ENCODE measurements around the gene ARIH1. TPM values are rescaled to one million over a fixed set of nuclear protein-coding genes. Genes with fewer than 3 reads are reported as not detected.

Gene ARIH1
- polyA plus RNA-seq, 1 of the 3 experiments (the other 2 are of a cell fraction): 48.3 TPM

DNA sequence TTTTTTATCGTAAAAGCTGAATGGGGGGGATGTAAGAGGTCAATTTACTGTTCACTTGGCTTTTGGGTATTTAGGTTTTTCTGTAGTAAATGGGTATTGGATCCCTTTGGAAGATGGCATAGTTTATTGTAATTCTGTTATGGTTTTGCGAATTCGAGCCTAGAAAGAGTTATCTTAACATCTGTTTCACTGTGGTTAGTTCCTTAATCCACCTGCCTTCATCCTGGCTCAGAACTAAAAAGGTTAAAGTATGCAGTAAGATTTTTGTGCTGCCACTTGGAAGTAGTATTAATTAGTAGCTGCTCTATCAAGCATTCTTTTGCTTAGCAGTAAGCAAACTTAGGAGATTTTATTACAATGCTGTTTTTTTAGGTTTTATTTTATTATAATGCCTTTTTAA is 62.4 kb downstream of the ARIH1 start (continued):
- TF ChIP-seq, protein P1, sequence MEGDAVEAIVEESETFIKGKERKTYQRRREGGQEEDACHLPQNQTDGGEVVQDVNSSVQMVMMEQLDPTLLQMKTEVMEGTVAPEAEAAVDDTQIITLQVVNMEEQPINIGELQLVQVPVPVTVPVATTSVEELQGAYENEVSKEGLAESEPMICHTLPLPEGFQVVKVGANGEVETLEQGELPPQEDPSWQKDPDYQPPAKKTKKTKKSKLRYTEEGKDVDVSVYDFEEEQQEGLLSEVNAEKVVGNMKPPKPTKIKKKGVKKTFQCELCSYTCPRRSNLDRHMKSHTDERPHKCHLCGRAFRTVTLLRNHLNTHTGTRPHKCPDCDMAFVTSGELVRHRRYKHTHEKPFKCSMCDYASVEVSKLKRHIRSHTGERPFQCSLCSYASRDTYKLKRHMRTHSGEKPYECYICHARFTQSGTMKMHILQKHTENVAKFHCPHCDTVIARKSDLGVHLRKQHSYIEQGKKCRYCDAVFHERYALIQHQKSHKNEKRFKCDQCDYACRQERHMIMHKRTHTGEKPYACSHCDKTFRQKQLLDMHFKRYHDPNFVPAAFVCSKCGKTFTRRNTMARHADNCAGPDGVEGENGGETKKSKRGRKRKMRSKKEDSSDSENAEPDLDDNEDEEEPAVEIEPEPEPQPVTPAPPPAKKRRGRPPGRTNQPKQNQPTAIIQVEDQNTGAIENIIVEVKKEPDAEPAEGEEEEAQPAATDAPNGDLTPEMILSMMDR (IDR thresholded peaks at IDR 0.05): no peak
- TF ChIP-seq NFIC (IDR thresholded peaks at IDR 0.05; ENCODE audit: borderline replicate concordance) (no peak), RFX5 (IDR thresholded peaks at IDR 0.05; ENCODE audit: low read length) (no peak)

DNA sequence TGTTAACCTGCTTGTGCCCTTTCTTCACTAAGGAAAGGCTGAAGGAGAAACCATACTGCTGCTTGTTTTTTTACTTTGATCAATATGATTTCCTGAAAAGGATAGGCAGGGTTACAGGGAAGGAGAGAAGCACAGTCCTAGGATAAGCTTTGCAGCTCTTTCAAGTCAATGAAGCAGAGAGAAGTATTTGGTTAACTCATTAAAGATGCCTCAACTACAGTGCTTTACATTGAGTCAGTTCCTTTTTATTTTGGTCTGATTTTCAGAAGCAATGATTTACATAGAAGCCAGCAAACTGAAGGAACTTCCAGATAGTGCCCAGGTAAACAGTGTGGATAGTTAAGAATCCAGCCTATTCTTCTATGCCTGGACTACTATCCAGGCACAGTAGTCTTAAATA is 64.8 kb downstream of the ARIH1 start:
- DNase-seq: no peak
- Histone ChIP-seq H3K27ac (ENCODE audit: low read depth in 2 of 2, low read length in 1 of 2) (no peak overlapping the region), H3K9me2 (no peaks in the 10 kb centered on the region), H3K4me3 (ENCODE audit: low read depth in 2 of 2, low read length in 1 of 2) (no peak overlapping the region), H3K79me2 (ENCODE audit: insufficient read depth) (peaks cover 93% of the 10 kb centered on the region), H3K4me1 (ENCODE audit: control insufficient read depth in 1 of 2, insufficient read depth in 2 of 2, low read depth in 1 of 2, low read length in 1 of 2) (no peaks in the 10 kb centered on the region), H4K20me1 (ENCODE audit: insufficient read depth) (peaks cover 34% of the 10 kb centered on the region), H3F3A (replicated peaks; ENCODE audit: insufficient read depth) (peaks cover 7% of the 10 kb centered on the region), H3K9ac (no peak overlapping the region), H3K36me3 (replicated peaks in 1 of 2; ENCODE audit: control insufficient read depth in 1 of 2, insufficient read depth in 2 of 2, low read length in 1 of 2) (peaks cover 3 to 51% of the 10 kb centered on the region in 2 experiments), H2AFZ (ENCODE audit: low read depth) (no peak overlapping the region), H3K27me3 (ENCODE audit: insufficient read depth) (no peaks in the 10 kb centered on the region), H3K4me2 (no peak overlapping the region), H3K9me3 (peaks cover 17% of the 10 kb centered on the region)
- POLR2A ChIA-PET: no interaction called here
- CTCF ChIA-PET: interaction anchor here (1.0 to 1.7 kb wide), 2 partner anchors 11 to 61 kb away, joined by 3 read pairs; no protein-coding TSS in a partner anchor
- TF ChIP-seq JUND (IDR thresholded peaks at IDR 0.05): no peak

- no peak overlapping the region for H2AFZ ChIP-seq (ENCODE audit: low read depth)
- WGBS (ENCODE audit: low lambda C conversion rate): 95% methylated on average over 11 of the region's 11 CpGs
- H3K4me3 ChIP-seq (ENCODE audit: low read depth in 2 of 2, low read length in 1 of 2): no peak overlapping the region
- no peak overlapping the region for H3K27ac ChIP-seq (ENCODE audit: low read depth in 2 of 2, low read length in 1 of 2)
- ChIA-PET POLR2A (no interaction called here), CTCF (interaction anchor here (0.6 to 0.9 kb wide), 2 partner anchors 8 to 34 kb away, joined by 3 read pairs; no protein-coding TSS in a partner anchor)
- no peak for DNase-seq
- peaks cover 10 to 57% of the 10 kb centered on the region in 2 experiments for H3K36me3 ChIP-seq (replicated peaks in 1 of 2; ENCODE audit: control insufficient read depth in 1 of 2, insufficient read depth in 2 of 2, low read length in 1 of 2)
- no peak overlapping the region for H3K4me2 ChIP-seq
- H3K9ac ChIP-seq: no peak overlapping the region
- H3K9me2 ChIP-seq: no peaks in the 10 kb centered on the region
- H4K20me1 ChIP-seq (ENCODE audit: insufficient read depth): peaks cover 18% of the 10 kb centered on the region
- H3K79me2 ChIP-seq (ENCODE audit: insufficient read depth): peaks cover 94% of the 10 kb centered on the region
- peaks cover 17% of the 10 kb centered on the region for H3K9me3 ChIP-seq
- H3K27me3 ChIP-seq (ENCODE audit: insufficient read depth): no peaks in the 10 kb centered on the region
- H3K4me1 ChIP-seq (ENCODE audit: control insufficient read depth in 1 of 2, insufficient read depth in 2 of 2, low read depth in 1 of 2, low read length in 1 of 2): no peaks in the 10 kb centered on the region
- peaks cover 7% of the 10 kb centered on the region for H3F3A ChIP-seq (replicated peaks; ENCODE audit: insufficient read depth)
- no peak for TF ChIP-seq RCOR1 (IDR thresholded peaks at IDR 0.05; ENCODE audit: low read length)
- no peak for TF ChIP-seq PBX3 (IDR thresholded peaks at IDR 0.05)
- TF ChIP-seq ELF1 (IDR thresholded peaks at IDR 0.05): no peak
- no peak for TF ChIP-seq IRF3 (IDR thresholded peaks at IDR 0.05; ENCODE audit: low read depth, low read length)
- no peak for TF ChIP-seq NFIC (IDR thresholded peaks at IDR 0.05; ENCODE audit: borderline replicate concordance)
- TF ChIP-seq MEF2A (IDR thresholded peaks at IDR 0.05; ENCODE audit: borderline replicate concordance, low read depth): no peak
- no peak for TF ChIP-seq ZBTB33 (IDR thresholded peaks at IDR 0.05; ENCODE audit: borderline replicate concordance, low read depth)
- no peak for TF ChIP-seq TAF1 (IDR thresholded peaks at IDR 0.05; ENCODE audit: borderline replicate concordance, low read depth, low read length)
- no peak for TF ChIP-seq NRF1 (IDR thresholded peaks at IDR 0.05; ENCODE audit: low read depth, low read length)
- no peak for TF ChIP-seq GATA2 (CRISPR knock-in tag; IDR thresholded peaks at IDR 0.05)
- TF ChIP-seq RFX5 (IDR thresholded peaks at IDR 0.05; ENCODE audit: low read length): no peak
- no peak for TF ChIP-seq FOXJ3 (CRISPR knock-in tag; IDR thresholded peaks at IDR 0.05)
- no peak for TF ChIP-seq GABPA (IDR thresholded peaks at IDR 0.05; ENCODE audit: low read depth)
- TF ChIP-seq RXRA (IDR thresholded peaks at IDR 0.05; ENCODE audit: borderline replicate concordance, low read depth): no peak
- TF ChIP-seq JUND (IDR thresholded peaks at IDR 0.05): no peak
- TF ChIP-seq FOXM1 (IDR thresholded peaks at IDR 0.05; ENCODE audit: low read depth): no peak
- TF ChIP-seq CHD2 (IDR thresholded peaks at IDR 0.05; ENCODE audit: low read length, partially characterized antibody): no peak
- no peak for TF ChIP-seq EZH2phosphoT487 (IDR thresholded peaks at IDR 0.05; ENCODE audit: borderline replicate concordance, low read depth)
Observed at GRCh38 chr15:72540606-72541237, 66.6 kb downstream of the ARIH1 start.

Measured in SK-N-SH (cell line).